MCF 10A (cell line): Measurements from ENCODE around the gene ATG5. TPM values are rescaled to one million over a fixed set of nuclear protein-coding genes. Genes with fewer than 3 reads are reported as not detected.

Experiments used
- BruUV-seq: library from RNA; stranded (reverse); fragments of 400-500 nt; replicated peaks from 2 replicates; lab custom pipeline; 2021; lab: Mats Ljungman, UMichigan
- CTCF ChIA-PET: fragments of 300-600 bp; sonication (Branson Sonifier 250); formaldehyde crosslinking; extraction: SDS; loops from one replicate; lab custom pipeline; 2021; ENCODE audit warnings: antibody characterized with exemption, inconsistent platforms; lab: Yijun Ruan, JAX
- POLR2A ChIA-PET: fragments of 300-600, 350-650 bp; sonication (Branson Sonifier 250); formaldehyde crosslinking; extraction: SDS; loops from one replicate; lab custom pipeline; 2020; ENCODE audit warnings: antibody characterized with exemption, inconsistent platforms; lab: Yijun Ruan, JAX
- DNase-seq: peaks from one replicate; pipeline ENCODE4 v3.0.0-alpha.2; 2018; ENCODE audit not compliant: unreplicated experiment
- H3K27ac Mint-ChIP-seq: one replicate; pipeline ENCODE4 v1.8.0; 2022; ENCODE audit warnings: mild to moderate bottlenecking, low read depth, mixed read lengths; ENCODE audit not compliant: unreplicated experiment
- H3K27me3 Mint-ChIP-seq: one replicate; pipeline ENCODE4 v1.8.0; 2022; ENCODE audit warnings: mixed read lengths; ENCODE audit not compliant: insufficient read depth, unreplicated experiment
- H3K36me3 Mint-ChIP-seq: one replicate; pipeline ENCODE4 v1.8.0; 2022; ENCODE audit warnings: mild to moderate bottlenecking, moderate library complexity, mixed read lengths; ENCODE audit not compliant: insufficient read depth, unreplicated experiment
- H3K4me1 Mint-ChIP-seq: one replicate; pipeline ENCODE4 v1.8.0; 2022; ENCODE audit warnings: mixed read lengths; ENCODE audit not compliant: insufficient read depth, unreplicated experiment
- H3K4me3 Mint-ChIP-seq: one replicate; pipeline ENCODE4 v1.8.0; 2022; ENCODE audit warnings: mild to moderate bottlenecking, moderate library complexity, mixed read lengths; ENCODE audit not compliant: unreplicated experiment
- H3K9me3 Mint-ChIP-seq: one replicate; pipeline ENCODE4 v1.8.0; 2022; ENCODE audit warnings: mixed read lengths; ENCODE audit not compliant: unreplicated experiment
- CTCF ChIP-seq: fragments of 200-600 bp; IDR thresholded peaks from one replicate; pipeline ENCODE4 v1.8.0; 2022; ENCODE audit warnings: antibody characterized with exemption, mild to moderate bottlenecking; ENCODE audit not compliant: unreplicated experiment
- intact Hi-C: fragments of 100-400 bp; cut with micrococcal nuclease; formaldehyde crosslinking; loops from 2 replicates; pipeline ENCODE4 v1.14.1; 2022
- total RNA-seq: library from RNA; stranded (reverse); gene quantifications from 2 replicates; pipeline ENCODE4 v1.2.3, GENCODE V29; 2022

ATG5 gene
- total RNA-seq, 1 experiment from 2014 or later = 33.3 TPM

GRCh38 chr6:106250953-106251352, 74.6 kb downstream of the ATG5 start:
- CTCF ChIA-PET = interaction anchor here (0.7 kb wide), 2 partner anchors 159 to 414 kb away, joined by 3 read pairs; no protein-coding TSS in a partner anchor
- POLR2A ChIA-PET = no interaction called here
- H3K4me3 Mint-ChIP-seq = no peak overlapping the region
- no peak overlapping the region for H3K27ac Mint-ChIP-seq
- H3K4me1 Mint-ChIP-seq = peaks cover 44% of the 10 kb centered on the region
- no peak for DNase-seq
- no peak for TF ChIP-seq CTCF
- H3K27me3 Mint-ChIP-seq = no peaks in the 10 kb centered on the region
- no peaks in the 10 kb centered on the region for H3K9me3 Mint-ChIP-seq
- intact Hi-C loops = no loop called here
- H3K36me3 Mint-ChIP-seq = peaks cover 16% of the 10 kb centered on the region
- BruUV-seq = no TSS peak

- POLR2A ChIA-PET = no interaction called here
- H3K36me3 Mint-ChIP-seq = peaks cover 22% of the 10 kb centered on the region
These were observed 75.9 kb downstream of the ATG5 start for GRCh38 chr6:106249658-106250057.

GRCh38 chr6:106247733-106248132, 77.8 kb downstream of the ATG5 start:
- intact Hi-C loops = no loop called here
- no TSS peak for BruUV-seq
- ChIA-PET POLR2A (interaction anchor here (0.9 kb wide), 1 partner anchor 43 kb away, joined by 3 read pairs; no protein-coding TSS in a partner anchor), CTCF (no interaction called here)
- Mint-ChIP-seq H3K36me3 (peaks cover 22% of the 10 kb centered on the region), H3K9me3 (no peaks in the 10 kb centered on the region), H3K27me3 (no peaks in the 10 kb centered on the region), H3K27ac (no peak overlapping the region), H3K4me1 (peaks cover 20% of the 10 kb centered on the region), H3K4me3 (no peak overlapping the region)
- TF ChIP-seq CTCF = no peak
- no peak for DNase-seq

More at GRCh38 chr6:106249658-106250057, 75.9 kb downstream of the ATG5 start:
- H3K4me3 Mint-ChIP-seq = no peak overlapping the region
- no TSS peak for BruUV-seq
- no peaks in the 10 kb centered on the region for H3K9me3 Mint-ChIP-seq
- CTCF ChIA-PET = no interaction called here
- intact Hi-C loops = no loop called here
- no peaks in the 10 kb centered on the region for H3K27me3 Mint-ChIP-seq
- peaks cover 39% of the 10 kb centered on the region for H3K4me1 Mint-ChIP-seq
- no peak overlapping the region for H3K27ac Mint-ChIP-seq
- TF ChIP-seq CTCF = no peak
- DNase-seq = no peak

- peaks cover 22% of the 10 kb centered on the region for H3K36me3 Mint-ChIP-seq
- no TSS peak for BruUV-seq
- no peak overlapping the region for H3K4me3 Mint-ChIP-seq
- peaks cover 16% of the 10 kb centered on the region for H3K4me1 Mint-ChIP-seq
- POLR2A ChIA-PET = no interaction called here
- intact Hi-C loops = no loop called here
- no peak for TF ChIP-seq CTCF
- H3K27me3 Mint-ChIP-seq = no peaks in the 10 kb centered on the region
- no peak overlapping the region for H3K27ac Mint-ChIP-seq
- CTCF ChIA-PET = interaction anchor here (0.5 to 0.6 kb wide), 2 partner anchors 98 to 228 kb away, joined by 3 read pairs; no protein-coding TSS in a partner anchor
- no peaks in the 10 kb centered on the region for H3K9me3 Mint-ChIP-seq
- DNase-seq = no peak
These were observed 78.3 kb downstream of the ATG5 start for GRCh38 chr6:106247293-106247692.
